22Rv1 (cell line): ENCODE results near the gene AP1M2.

Experiments
- ZFX ChIP-seq: fragments of 450-650 bp; IDR thresholded peaks from 2 replicates; pipeline ENCODE4 v1.6.1; 2017; ENCODE audit warnings: antibody characterized with exemption, borderline replicate concordance
- TF ChIP-seq, protein P1 (sequence below): fragments of 450-650 bp; IDR thresholded peaks from 2 replicates; pipeline ENCODE4 v1.5.1; 2017; ENCODE audit warnings: mild to moderate bottlenecking

DNA sequence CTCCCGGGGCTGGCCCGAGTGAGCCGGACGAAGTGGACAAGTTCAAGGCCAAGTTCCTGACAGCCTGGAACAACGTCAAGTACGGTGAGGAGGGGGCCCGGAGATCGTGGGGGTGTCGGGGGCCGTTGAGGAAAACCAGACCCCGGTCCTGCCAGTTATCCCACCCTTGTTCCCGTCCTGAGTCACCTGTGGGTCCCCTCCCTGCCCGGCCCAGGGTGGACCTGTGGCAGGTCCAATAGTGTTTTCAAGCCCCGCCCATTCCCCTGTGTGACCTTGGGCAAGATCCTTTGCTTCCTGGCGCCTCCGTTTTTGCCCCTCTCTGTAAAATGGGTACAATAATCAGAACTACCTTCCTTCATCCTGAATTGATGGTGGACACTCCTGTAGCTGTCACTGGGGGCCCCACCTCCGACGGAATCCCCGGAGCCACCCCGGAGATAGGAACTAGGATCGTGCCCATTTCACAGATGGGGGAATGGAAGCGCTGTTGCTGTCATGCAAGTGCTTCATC is 42.8 kb downstream of the AP1M2 start:
- TF ChIP-seq, protein P1, sequence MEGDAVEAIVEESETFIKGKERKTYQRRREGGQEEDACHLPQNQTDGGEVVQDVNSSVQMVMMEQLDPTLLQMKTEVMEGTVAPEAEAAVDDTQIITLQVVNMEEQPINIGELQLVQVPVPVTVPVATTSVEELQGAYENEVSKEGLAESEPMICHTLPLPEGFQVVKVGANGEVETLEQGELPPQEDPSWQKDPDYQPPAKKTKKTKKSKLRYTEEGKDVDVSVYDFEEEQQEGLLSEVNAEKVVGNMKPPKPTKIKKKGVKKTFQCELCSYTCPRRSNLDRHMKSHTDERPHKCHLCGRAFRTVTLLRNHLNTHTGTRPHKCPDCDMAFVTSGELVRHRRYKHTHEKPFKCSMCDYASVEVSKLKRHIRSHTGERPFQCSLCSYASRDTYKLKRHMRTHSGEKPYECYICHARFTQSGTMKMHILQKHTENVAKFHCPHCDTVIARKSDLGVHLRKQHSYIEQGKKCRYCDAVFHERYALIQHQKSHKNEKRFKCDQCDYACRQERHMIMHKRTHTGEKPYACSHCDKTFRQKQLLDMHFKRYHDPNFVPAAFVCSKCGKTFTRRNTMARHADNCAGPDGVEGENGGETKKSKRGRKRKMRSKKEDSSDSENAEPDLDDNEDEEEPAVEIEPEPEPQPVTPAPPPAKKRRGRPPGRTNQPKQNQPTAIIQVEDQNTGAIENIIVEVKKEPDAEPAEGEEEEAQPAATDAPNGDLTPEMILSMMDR = no peak
- no peak for TF ChIP-seq ZFX
